Hepatocyte (in vitro differentiated cells): ENCODE data around the gene RASGRF1. TPM values are rescaled to one million over a fixed set of nuclear protein-coding genes. Genes with fewer than 3 reads are reported as not detected.

Experiments used
- DNase-seq: peaks from one replicate; pipeline ENCODE4 v3.0.0-alpha.2; 2016; ENCODE audit warnings: low spot score
- H2AFZ ChIP-seq: fragments of 200-600 bp; sonication (generic); 2 replicates; pipeline ENCODE4 v1.6.0; 2016; ENCODE audit warnings: antibody characterized with exemption, mild to moderate bottlenecking
- H3K27ac ChIP-seq: fragments of 200-600 bp; sonication (generic); 2 replicates; pipeline ENCODE4 v1.5.1; 2016; ENCODE audit warnings: mild to moderate bottlenecking
- H3K27me3 ChIP-seq: fragments of 200-600 bp; sonication (generic); 2 replicates; pipeline ENCODE4 v1.6.1; 2016
- H3K36me3 ChIP-seq: fragments of 200-600 bp; sonication (generic); replicated peaks from 2 replicates; pipeline ENCODE4 v1.5.1; 2016; ENCODE audit warnings: low read depth; ENCODE audit not compliant: insufficient read depth
- H3K4me1 ChIP-seq: fragments of 200-600 bp; sonication (generic); 2 replicates; pipeline ENCODE4 v1.5.1; 2016; ENCODE audit warnings: mild to moderate bottlenecking, moderate library complexity; ENCODE audit not compliant: insufficient read depth
- H3K4me2 ChIP-seq: fragments of 200-600 bp; sonication (generic); 2 replicates; pipeline ENCODE4 v1.6.0; 2016
- H3K4me3 ChIP-seq: fragments of 200-600 bp; sonication (generic); 2 replicates; pipeline ENCODE4 v1.5.1; 2016; ENCODE audit warnings: mild to moderate bottlenecking
- H3K79me2 ChIP-seq: fragments of 200-600 bp; sonication (generic); 2 replicates; pipeline ENCODE4 v1.6.0; 2017; ENCODE audit warnings: mild to moderate bottlenecking
- H3K9me2 ChIP-seq: fragments of 200-600 bp; sonication (generic); replicated peaks from 2 replicates; pipeline ENCODE4 v1.6.0; 2017; ENCODE audit warnings: mild to moderate bottlenecking; ENCODE audit not compliant: insufficient read depth
- H3K9me3 ChIP-seq: fragments of 200-600 bp; sonication (generic); 2 replicates; pipeline ENCODE4 v1.5.1; 2016; ENCODE audit warnings: low read depth, mild to moderate bottlenecking
- H4K20me1 ChIP-seq: fragments of 200-600 bp; sonication (generic); 2 replicates; pipeline ENCODE4 v1.6.0; 2016; ENCODE audit warnings: mild to moderate bottlenecking; ENCODE audit not compliant: insufficient read depth, poor library complexity, severe bottlenecking
- CTCF ChIP-seq: fragments of 200-600 bp; sonication (generic); IDR thresholded peaks from 2 replicates; pipeline ENCODE4 v1.5.1; 2016; ENCODE audit warnings: antibody characterized with exemption, mild to moderate bottlenecking; ENCODE audit not compliant: poor library complexity
- EZH2 ChIP-seq: fragments of 200-600 bp; sonication (generic); IDR thresholded peaks from 2 replicates; pipeline ENCODE4 v1.6.1; 2016; ENCODE audit warnings: antibody characterized with exemption, mild to moderate bottlenecking, borderline replicate concordance
- EZH2phosphoT487 ChIP-seq: fragments of 200-600 bp; sonication (generic); IDR thresholded peaks from one replicate; pipeline ENCODE4 v1.6.1; 2018; ENCODE audit warnings: antibody characterized with exemption, mild to moderate bottlenecking, low read depth, moderate library complexity; ENCODE audit not compliant: unreplicated experiment, severe bottlenecking
- WGBS: methylation state at CpG from one replicate; pipeline ENCODE4 v1.1.6; 2016; ENCODE audit warnings: low lambda C conversion rate; ENCODE audit errors: missing lambda C conversion rate; 5-methylcytosine and 5-hydroxymethylcytosine counted together
- polyA plus RNA-seq: library from polyadenylated mRNA; unstranded; fragments of >200 nt; fragmentation: Nextera tagmentation; extraction: Ambion mirVana; gene quantifications from 2 replicates; pipeline ENCODE4 v1.2.1, GENCODE V29; 2016
- total RNA-seq: library from RNA; depleted of rRNA; stranded (reverse); fragments of >200 nt; gene quantifications from 2 replicates; pipeline ENCODE4 v1.2.3, GENCODE V29; 2014

Gene RASGRF1
- total and polyA plus RNA-seq, 2 experiments from 2014 or later, result 0.52 to 1.5 TPM

- H3K27ac ChIP-seq, result no peak overlapping the region
- no peak overlapping the region for H3K4me2 ChIP-seq
- no peak overlapping the region for H2AFZ ChIP-seq
- H3K4me3 ChIP-seq, result no peak overlapping the region
- H3K79me2 ChIP-seq, result no peaks in the 10 kb centered on the region
- 86% methylated on average over 1 of the region's 1 CpG for WGBS
- no peak for TF ChIP-seq EZH2phosphoT487
- no peak for TF ChIP-seq CTCF
- TF ChIP-seq EZH2, result no peak
- no peaks in the 10 kb centered on the region for H3K9me2 ChIP-seq
- DNase-seq, result no peak
- peaks cover 10% of the 10 kb centered on the region for H3K4me1 ChIP-seq
- no peaks in the 10 kb centered on the region for H4K20me1 ChIP-seq
- no peaks in the 10 kb centered on the region for H3K9me3 ChIP-seq
- no peaks in the 10 kb centered on the region for H3K36me3 ChIP-seq
- H3K27me3 ChIP-seq, result no peaks in the 10 kb centered on the region
These were observed 106.5 kb downstream of the RASGRF1 start for GRCh38 chr15:78984041-78984440.

DNA sequence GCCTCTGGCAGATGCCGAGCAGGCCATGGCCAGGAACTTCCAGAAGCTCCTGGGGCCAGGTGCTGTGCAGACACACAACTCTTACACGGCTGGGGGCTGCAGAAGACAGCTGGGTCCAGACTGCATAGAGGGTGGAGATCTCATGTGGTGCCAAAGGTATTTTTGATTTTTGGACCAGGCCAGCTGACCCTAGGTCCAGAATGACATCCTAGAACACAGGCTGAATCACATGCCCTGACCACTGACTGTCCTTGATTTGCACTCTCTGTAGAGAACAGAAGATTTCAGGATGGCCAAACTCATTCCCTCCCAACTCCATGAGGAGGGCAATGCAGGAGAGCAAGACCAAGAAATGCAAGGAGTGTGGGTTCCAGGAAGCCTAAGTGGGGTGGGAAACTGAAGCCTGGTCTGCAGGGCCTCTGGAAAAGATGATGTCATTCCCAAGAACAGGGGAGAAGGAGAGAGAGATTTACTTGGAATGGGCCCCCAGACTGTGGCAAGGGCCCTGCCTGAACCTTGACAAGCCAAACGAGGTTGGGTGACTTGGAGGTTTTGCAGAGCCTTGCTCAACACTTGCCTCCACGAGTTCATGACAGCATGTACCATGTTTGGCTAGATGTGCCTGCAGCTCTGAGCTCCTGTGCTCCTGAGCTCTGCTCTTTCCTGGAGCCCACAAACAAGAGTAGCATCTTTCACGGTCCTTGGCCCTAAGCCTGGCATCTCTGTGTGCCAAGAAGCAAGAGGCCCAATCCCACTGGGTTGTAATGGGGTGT is 107.2 kb downstream of the RASGRF1 start:
- no peaks in the 10 kb centered on the region for H3K9me2 ChIP-seq
- H3K27ac ChIP-seq, result no peak overlapping the region
- H3K4me2 ChIP-seq, result no peak overlapping the region
- H3K27me3 ChIP-seq, result no peaks in the 10 kb centered on the region
- no peaks in the 10 kb centered on the region for H3K36me3 ChIP-seq
- no peaks in the 10 kb centered on the region for H4K20me1 ChIP-seq
- no peaks in the 10 kb centered on the region for H3K79me2 ChIP-seq
- WGBS, result 71% methylated on average over 5 of the region's 5 CpGs
- H2AFZ ChIP-seq, result no peak overlapping the region
- no peak overlapping the region for H3K4me3 ChIP-seq
- H3K9me3 ChIP-seq, result no peaks in the 10 kb centered on the region
- DNase-seq, result no peak
- TF ChIP-seq EZH2 (no peak), EZH2phosphoT487 (no peak), CTCF (no peak)
- H3K4me1 ChIP-seq, result peaks cover 6% of the 10 kb centered on the region

DNA sequence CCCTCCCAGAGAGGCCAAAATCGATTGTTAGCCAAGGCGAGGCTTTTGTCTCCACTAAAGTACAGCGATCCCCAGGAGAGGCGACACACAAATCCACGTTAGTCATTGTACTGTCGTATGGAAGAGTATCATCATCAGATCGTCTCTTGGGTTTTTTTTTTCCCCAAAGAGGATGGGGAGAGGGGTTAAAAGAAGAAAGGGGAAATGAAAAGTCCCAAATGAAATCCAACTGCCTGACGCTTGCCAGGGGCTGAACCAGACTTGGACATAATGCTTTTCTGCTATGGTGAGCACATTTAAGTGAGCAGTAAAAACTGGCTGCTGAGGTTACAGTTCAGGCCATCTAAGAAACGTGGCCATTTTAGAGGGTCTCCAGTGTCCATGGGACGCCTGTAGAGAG is 107.8 kb downstream of the RASGRF1 start:
- Histone ChIP-seq H3K27ac (no peak overlapping the region), H4K20me1 (no peaks in the 10 kb centered on the region), H3K79me2 (no peaks in the 10 kb centered on the region), H3K27me3 (no peaks in the 10 kb centered on the region), H3K4me2 (no peak overlapping the region), H2AFZ (no peak overlapping the region), H3K9me3 (no peaks in the 10 kb centered on the region), H3K9me2 (no peaks in the 10 kb centered on the region), H3K36me3 (no peaks in the 10 kb centered on the region), H3K4me3 (no peak overlapping the region), H3K4me1 (peaks cover under 1% of the 10 kb centered on the region)
- 88% methylated on average over 10 of the region's 10 CpGs for WGBS
- TF ChIP-seq EZH2 (no peak), CTCF (no peak), EZH2phosphoT487 (no peak)
- no peak for DNase-seq
